Natural killer cell (primary cell): ENCODE data around the gene CCDC85C. TPM values are rescaled to one million over a fixed set of nuclear protein-coding genes. Genes with fewer than 3 reads are reported as not detected.

Source experiments
- ATAC-seq, 3 donors: fragments of 150-1000 bp in 2 of 3; fragments of 200-7000 bp in 1 of 3; cut with Tn5 transposase; 1 replicate in 1 of 3; 2 replicates in 2 of 3; pipeline ENCODE4 v1.10.0; 2021; ENCODE audit warnings: mild to moderate bottlenecking in 2 of 3, moderate library complexity in 2 of 3
- DNase-seq, 2 donors: peaks; one replicate each; pipeline versions ENCODE4 v3.0.0 to v3.0.0-alpha.2; 2013 to 2021; ENCODE audit warnings: mixed read lengths in 1 of 2
- H3K27ac ChIP-seq: one replicate; pipeline ENCODE4 v1.5.1; 2013; ENCODE audit warnings: mild to moderate bottlenecking, low read length
- H3K27me3 ChIP-seq: one replicate; pipeline ENCODE4 v1.6.1; 2013; ENCODE audit warnings: low read length; ENCODE audit not compliant: control insufficient read depth, insufficient read depth
- H3K36me3 ChIP-seq: one replicate; pipeline ENCODE4 v1.6.1; 2013; ENCODE audit warnings: low read length; ENCODE audit not compliant: control insufficient read depth, insufficient read depth
- H3K4me1 ChIP-seq: one replicate; pipeline ENCODE4 v1.6.1; 2013; ENCODE audit warnings: low read length; ENCODE audit not compliant: control insufficient read depth, insufficient read depth
- H3K4me3 ChIP-seq: one replicate; pipeline ENCODE4 v1.5.1; 2013; ENCODE audit warnings: low read length
- H3K9me3 ChIP-seq: one replicate; pipeline ENCODE4 v1.6.1; 2013; ENCODE audit warnings: low read length; ENCODE audit not compliant: control insufficient read depth, insufficient read depth
- H3K27ac Mint-ChIP-seq, 2 donors: one replicate each; pipeline ENCODE4 v1.8.0; 2022; ENCODE audit warnings: mild to moderate bottlenecking in 2 of 2, mixed read lengths in 2 of 2, moderate library complexity in 1 of 2
- H3K27me3 Mint-ChIP-seq, 2 donors: one replicate each; pipeline ENCODE4 v1.8.0; 2022; ENCODE audit warnings: low read depth in 2 of 2, mixed read lengths in 2 of 2
- H3K36me3 Mint-ChIP-seq: one replicate; pipeline ENCODE4 v1.8.0; 2022; ENCODE audit warnings: mixed read lengths
- H3K4me1 Mint-ChIP-seq, 2 donors: one replicate each; pipeline ENCODE4 v1.8.0; 2022; ENCODE audit warnings: mixed read lengths in 2 of 2
- H3K4me3 Mint-ChIP-seq: one replicate; pipeline ENCODE4 v1.8.0; 2022; ENCODE audit warnings: mild to moderate bottlenecking, moderate library complexity, mixed read lengths
- H3K9me3 Mint-ChIP-seq, 2 donors: one replicate each; pipeline ENCODE4 v1.8.0; 2022; ENCODE audit warnings: mixed read lengths in 2 of 2
- WGBS: methylation state at CpG from one replicate; pipeline ENCODE4 v1.1.7; 2013; ENCODE audit warnings: missing lambda C conversion rate; ENCODE audit not compliant: insufficient coverage; 5-methylcytosine and 5-hydroxymethylcytosine counted together
- intact Hi-C: fragments of 100-400 bp; cut with micrococcal nuclease; formaldehyde crosslinking; loops from one replicate; pipeline ENCODE4 v1.14.2; 2022
- total RNA-seq, 4 donors: library from RNA; stranded (reverse); fragments of 120-200 nt in 1 of 4; gene quantifications; one replicate each; pipeline versions ENCODE4 v1.2.3 to v1.2.4, GENCODE V29; 2013 to 2022
- TF ChIP-seq, protein P1 (sequence below): fragments of 200-600 bp; IDR thresholded peaks from one replicate; pipeline ENCODE4 v1.8.0; 2022; ENCODE audit warnings: antibody characterized with exemption

The CCDC85C gene
- total RNA-seq, 3 donors from 2014 or later (not counting 1 experiment from before 2014, with no cell fraction given) = 0.73 to 4.3 (median 2.8) TPM

DNA sequence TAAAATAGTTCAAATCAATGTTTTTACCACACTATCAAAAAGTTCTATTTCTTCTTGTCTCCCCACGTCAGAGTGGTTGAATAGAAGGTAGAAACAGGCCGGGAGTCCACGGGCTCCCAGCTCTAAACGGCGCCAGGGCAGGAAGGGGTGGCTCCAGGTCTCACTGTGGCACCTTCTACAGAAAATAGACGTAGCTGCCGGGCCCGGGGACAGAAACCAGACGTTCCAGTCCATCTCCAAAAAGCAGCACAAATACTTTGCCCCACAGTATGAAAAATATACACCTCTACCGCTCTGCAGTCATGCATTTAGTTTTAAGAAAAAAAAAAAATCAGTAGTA is 91.9 kb downstream of the CCDC85C start:
- Histone ChIP-seq H3K9me3 (no peaks in the 10 kb centered on the region), H3K4me1 (no peaks in the 10 kb centered on the region), H3K27ac (no peak overlapping the region), H3K27me3 (no peaks in the 10 kb centered on the region), H3K4me3 (no peak overlapping the region), H3K36me3 (peaks cover 42% of the 10 kb centered on the region)
- H3K36me3 Mint-ChIP-seq = peaks cover 6% of the 10 kb centered on the region
- no peak for DNase-seq
- 95% methylated on average over 6 of the region's 10 CpGs for WGBS
- H3K4me1 Mint-ChIP-seq = no peaks in the 10 kb centered on the region
- TF ChIP-seq, protein P1, sequence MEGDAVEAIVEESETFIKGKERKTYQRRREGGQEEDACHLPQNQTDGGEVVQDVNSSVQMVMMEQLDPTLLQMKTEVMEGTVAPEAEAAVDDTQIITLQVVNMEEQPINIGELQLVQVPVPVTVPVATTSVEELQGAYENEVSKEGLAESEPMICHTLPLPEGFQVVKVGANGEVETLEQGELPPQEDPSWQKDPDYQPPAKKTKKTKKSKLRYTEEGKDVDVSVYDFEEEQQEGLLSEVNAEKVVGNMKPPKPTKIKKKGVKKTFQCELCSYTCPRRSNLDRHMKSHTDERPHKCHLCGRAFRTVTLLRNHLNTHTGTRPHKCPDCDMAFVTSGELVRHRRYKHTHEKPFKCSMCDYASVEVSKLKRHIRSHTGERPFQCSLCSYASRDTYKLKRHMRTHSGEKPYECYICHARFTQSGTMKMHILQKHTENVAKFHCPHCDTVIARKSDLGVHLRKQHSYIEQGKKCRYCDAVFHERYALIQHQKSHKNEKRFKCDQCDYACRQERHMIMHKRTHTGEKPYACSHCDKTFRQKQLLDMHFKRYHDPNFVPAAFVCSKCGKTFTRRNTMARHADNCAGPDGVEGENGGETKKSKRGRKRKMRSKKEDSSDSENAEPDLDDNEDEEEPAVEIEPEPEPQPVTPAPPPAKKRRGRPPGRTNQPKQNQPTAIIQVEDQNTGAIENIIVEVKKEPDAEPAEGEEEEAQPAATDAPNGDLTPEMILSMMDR = no peak
- H3K4me3 Mint-ChIP-seq = no peak overlapping the region
- H3K27me3 Mint-ChIP-seq = no peaks in the 10 kb centered on the region
- no peak overlapping the region for H3K27ac Mint-ChIP-seq
- ATAC-seq = no peak
- intact Hi-C loops = no loop called here
- H3K9me3 Mint-ChIP-seq = no peaks in the 10 kb centered on the region

DNA sequence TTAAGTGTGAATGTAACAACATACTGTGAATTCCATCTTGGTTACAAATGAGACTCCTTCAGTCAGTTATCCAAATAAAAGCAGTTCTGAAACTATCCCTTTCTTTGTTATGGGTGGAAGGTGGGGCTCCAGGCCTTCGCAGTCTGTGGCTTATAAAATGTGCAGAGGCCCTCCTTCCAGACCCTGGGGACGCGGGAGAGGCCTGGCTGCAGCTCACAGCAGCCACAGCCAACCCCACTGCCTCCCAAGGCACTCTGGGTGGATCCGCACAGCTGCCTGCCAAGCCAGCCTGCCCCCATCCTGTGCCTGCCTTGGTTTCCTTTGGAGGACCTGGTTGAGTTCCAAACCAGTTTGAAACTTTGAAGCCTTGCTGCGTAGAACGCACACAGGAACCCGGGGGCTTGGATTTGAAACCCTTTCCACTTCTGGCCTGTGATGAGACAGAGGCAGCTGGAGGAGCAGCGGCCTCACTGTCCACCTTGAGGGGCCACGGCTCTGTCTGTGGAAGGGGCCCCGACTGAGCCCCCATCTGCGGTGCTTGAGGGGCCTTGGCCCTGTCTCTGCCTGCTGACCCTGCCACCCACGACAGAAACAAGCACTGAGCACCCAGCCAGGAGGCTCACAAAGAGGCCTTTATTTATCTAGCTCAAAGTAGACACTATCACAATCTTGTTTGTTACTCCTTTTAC is 92.4 kb downstream of the CCDC85C start:
- TF ChIP-seq, protein P1 = no peak
- H3K36me3 Mint-ChIP-seq = peaks cover 11% of the 10 kb centered on the region
- H3K27ac ChIP-seq = no peak overlapping the region

DNA sequence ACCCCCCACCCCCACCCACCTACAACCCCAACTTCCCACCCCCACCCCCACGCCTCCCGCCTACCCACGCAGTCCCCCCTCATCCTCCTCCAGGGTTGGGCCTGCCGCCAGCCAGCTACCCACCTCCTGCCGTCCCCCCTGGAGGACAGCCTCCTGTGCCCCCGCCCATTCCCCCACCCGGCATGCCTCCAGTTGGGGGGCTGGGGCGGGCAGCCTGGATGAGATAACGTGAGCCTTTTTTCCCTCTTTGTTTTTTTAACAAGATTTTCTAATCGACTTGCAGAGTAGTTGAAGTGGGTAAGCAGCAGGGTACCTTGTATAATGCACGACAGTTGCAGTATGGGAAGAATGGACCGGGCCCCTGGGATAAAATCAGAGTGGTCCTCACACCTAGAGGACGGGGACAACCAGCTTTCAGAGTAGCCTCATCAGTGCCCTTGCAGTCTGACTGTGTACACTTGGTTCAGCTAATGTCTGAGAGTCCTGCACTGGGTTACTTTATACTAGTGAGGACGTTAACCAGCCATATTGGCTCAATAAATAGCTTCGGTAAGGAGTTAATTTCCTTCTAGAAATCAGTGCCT is 93.4 kb downstream of the CCDC85C start:
- ATAC-seq (no peak), DNase-seq (no peak)
- intact Hi-C loops = no loop called here
- 95% methylated on average over 12 of the region's 15 CpGs for WGBS
- Mint-ChIP-seq H3K36me3 (peaks cover 12% of the 10 kb centered on the region), H3K4me1 (no peaks in the 10 kb centered on the region), H3K4me3 (no peak overlapping the region), H3K9me3 (no peaks in the 10 kb centered on the region), H3K27ac (no peak overlapping the region), H3K27me3 (no peaks in the 10 kb centered on the region)
- Histone ChIP-seq H3K27me3 (no peaks in the 10 kb centered on the region), H3K4me1 (no peaks in the 10 kb centered on the region), H3K36me3 (peaks cover 55% of the 10 kb centered on the region), H3K4me3 (no peak overlapping the region), H3K9me3 (no peaks in the 10 kb centered on the region), H3K27ac (no peak overlapping the region)
- TF ChIP-seq, protein P1 = no peak

More for the DNA sequence above, 92.4 kb downstream of the CCDC85C start:
- ATAC-seq (no peak), DNase-seq (no peak)
- no peak overlapping the region for H3K27ac Mint-ChIP-seq
- H3K4me1 Mint-ChIP-seq = no peaks in the 10 kb centered on the region
- WGBS = 96% methylated on average over 12 of the region's 12 CpGs
- no peak overlapping the region for H3K4me3 ChIP-seq
- no peaks in the 10 kb centered on the region for H3K9me3 ChIP-seq
- no peaks in the 10 kb centered on the region for H3K27me3 ChIP-seq
- no peaks in the 10 kb centered on the region for H3K27me3 Mint-ChIP-seq
- no peaks in the 10 kb centered on the region for H3K9me3 Mint-ChIP-seq
- H3K36me3 ChIP-seq = peaks cover 47% of the 10 kb centered on the region
- H3K4me3 Mint-ChIP-seq = no peak overlapping the region
- intact Hi-C loops = no loop called here
- no peaks in the 10 kb centered on the region for H3K4me1 ChIP-seq
